ENCODE results near the gene ATXN1. TPM values are rescaled to one million over a fixed set of nuclear protein-coding genes. Genes with fewer than 3 reads are reported as not detected.
A peak's percentile ranks its signal among the peaks of the same experiment; 100 is the strongest.

Gene ATXN1
- total RNA-seq, 1 donor from 2014 or later: 6.1 TPM

DNA sequence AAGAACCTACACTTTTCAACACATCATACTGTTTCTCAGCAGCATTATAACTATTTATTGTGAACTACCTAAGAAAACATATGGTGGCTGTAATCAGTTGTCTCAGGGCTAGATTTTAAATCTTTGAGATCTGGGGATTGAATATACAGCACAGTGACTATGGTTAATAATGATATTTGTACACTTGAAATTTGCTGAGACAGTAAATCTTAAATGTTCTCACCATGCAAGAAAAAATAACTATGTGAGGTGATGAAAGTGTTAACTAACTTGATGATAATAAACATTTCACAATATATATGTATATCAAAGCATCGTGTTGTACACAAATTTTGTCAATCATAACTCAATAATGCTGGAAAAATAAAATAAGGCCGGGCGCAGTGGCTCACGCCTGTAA lies 113.8 kb downstream of the ATXN1 start:
- DNase-seq (ENCODE audit: low read depth): no peak
- TF ChIP-seq, protein P1, sequence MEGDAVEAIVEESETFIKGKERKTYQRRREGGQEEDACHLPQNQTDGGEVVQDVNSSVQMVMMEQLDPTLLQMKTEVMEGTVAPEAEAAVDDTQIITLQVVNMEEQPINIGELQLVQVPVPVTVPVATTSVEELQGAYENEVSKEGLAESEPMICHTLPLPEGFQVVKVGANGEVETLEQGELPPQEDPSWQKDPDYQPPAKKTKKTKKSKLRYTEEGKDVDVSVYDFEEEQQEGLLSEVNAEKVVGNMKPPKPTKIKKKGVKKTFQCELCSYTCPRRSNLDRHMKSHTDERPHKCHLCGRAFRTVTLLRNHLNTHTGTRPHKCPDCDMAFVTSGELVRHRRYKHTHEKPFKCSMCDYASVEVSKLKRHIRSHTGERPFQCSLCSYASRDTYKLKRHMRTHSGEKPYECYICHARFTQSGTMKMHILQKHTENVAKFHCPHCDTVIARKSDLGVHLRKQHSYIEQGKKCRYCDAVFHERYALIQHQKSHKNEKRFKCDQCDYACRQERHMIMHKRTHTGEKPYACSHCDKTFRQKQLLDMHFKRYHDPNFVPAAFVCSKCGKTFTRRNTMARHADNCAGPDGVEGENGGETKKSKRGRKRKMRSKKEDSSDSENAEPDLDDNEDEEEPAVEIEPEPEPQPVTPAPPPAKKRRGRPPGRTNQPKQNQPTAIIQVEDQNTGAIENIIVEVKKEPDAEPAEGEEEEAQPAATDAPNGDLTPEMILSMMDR (conservative IDR thresholded peaks at IDR 0.05; ENCODE audit: low read depth, low read length): no peak

DNA sequence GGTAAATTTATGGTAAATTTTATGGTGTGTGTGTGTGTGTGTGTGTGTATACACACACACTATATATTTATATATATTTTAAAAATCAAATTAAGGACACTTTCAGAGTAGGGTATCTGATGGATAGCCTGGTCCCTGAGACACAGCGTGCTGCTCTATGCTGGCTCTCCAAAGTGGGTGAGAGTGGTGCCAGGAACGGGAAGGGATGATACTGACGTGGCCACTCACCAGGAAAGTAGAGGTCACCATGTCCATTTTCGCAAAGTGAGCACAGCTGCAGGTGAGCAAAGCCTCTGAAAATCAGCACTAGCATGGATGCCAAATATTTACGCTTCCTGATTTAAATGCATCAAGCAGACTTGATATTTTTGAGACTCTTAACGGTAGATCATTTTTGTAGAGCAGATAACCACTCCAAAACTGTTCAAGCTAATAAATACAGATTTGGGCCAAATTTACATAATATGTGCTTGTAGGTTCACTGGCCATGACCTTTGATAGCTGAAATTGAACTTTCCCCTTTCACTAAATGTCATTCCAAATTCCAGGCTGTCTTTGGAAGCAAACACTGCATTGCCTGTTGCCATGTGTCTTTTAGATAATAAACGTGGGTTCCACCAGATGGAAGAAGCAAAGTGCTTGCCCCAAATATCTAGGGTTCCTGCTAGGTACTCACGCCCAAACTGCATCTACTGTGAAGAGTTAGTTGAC lies 116.6 kb downstream of the ATXN1 start:
- TF ChIP-seq, protein P1 (conservative IDR thresholded peaks at IDR 0.05; ENCODE audit: low read depth, low read length): no peak
- no peak for DNase-seq (ENCODE audit: low read depth)
- H3K4me3 ChIP-seq (ENCODE audit: low read depth, low read length): no peak overlapping the region

More for the DNA sequence above, 113.8 kb downstream of the ATXN1 start:
- H3K4me3 ChIP-seq (ENCODE audit: low read depth, low read length): no peak overlapping the region

DNA sequence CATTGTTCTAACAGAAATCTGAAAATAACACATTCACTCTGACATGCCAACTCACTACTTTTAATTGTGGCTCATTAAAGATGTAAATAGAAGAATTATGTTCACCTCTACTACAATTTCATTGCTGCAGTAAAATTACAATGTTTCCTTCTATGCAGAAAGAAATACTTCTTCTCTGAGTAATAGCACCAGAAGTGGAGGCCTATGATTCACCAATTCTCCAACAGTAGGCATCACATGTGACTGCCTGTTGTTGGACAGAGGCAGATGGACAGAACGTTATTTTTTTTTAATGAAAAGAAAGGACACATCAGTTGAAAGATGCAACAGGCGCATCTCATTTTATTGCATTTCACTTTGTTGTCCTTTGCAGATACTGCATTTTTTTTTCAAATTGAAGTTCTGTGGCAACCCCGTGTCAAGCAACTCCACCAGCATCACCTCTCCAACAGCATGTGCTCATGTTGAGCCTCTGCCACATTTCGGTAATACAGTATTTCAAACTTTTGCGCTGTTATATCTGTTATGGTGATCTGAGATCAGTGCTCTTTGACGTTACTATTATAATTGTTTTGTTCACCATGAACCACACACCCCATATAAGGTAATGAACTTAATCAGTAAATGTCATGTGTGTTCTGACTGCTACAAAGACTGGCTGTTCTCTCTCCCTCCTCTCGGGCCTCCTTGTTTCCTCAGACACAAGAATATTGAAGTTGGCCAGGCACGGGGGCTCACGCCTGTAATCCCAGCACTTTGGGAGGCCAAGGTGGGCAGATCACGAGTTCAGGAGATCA lies 121.4 kb downstream of the ATXN1 start:
- peak; percentile 71 for DNase-seq (ENCODE audit: low read depth)
- TF ChIP-seq, protein P1 (conservative IDR thresholded peaks at IDR 0.05; ENCODE audit: low read depth, low read length): no peak
- no peak overlapping the region for H3K4me3 ChIP-seq (ENCODE audit: low read depth, low read length)

DNA sequence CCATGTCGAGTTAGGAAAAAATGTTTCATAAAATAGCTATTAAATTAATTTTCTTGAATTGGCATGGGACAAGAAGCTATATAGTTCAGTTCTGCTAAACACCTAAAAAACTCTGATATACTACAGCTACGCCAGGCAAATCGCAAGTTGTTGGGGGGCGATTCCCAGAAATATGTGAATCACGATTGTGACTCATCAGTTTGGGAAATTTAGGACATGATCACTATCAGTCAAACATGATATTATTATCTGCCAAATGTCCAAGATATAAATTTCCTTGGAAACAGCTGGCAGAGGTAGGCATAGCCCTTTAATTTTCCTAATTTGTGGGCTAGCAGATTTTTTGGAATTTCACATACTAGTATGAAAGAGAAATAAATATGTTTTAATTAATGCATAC lies 123.6 kb downstream of the ATXN1 start:
- TF ChIP-seq, protein P1 (conservative IDR thresholded peaks at IDR 0.05; ENCODE audit: low read depth, low read length): no peak
- no peak for DNase-seq (ENCODE audit: low read depth)
- H3K4me3 ChIP-seq (ENCODE audit: low read depth, low read length): no peak overlapping the region

DNA sequence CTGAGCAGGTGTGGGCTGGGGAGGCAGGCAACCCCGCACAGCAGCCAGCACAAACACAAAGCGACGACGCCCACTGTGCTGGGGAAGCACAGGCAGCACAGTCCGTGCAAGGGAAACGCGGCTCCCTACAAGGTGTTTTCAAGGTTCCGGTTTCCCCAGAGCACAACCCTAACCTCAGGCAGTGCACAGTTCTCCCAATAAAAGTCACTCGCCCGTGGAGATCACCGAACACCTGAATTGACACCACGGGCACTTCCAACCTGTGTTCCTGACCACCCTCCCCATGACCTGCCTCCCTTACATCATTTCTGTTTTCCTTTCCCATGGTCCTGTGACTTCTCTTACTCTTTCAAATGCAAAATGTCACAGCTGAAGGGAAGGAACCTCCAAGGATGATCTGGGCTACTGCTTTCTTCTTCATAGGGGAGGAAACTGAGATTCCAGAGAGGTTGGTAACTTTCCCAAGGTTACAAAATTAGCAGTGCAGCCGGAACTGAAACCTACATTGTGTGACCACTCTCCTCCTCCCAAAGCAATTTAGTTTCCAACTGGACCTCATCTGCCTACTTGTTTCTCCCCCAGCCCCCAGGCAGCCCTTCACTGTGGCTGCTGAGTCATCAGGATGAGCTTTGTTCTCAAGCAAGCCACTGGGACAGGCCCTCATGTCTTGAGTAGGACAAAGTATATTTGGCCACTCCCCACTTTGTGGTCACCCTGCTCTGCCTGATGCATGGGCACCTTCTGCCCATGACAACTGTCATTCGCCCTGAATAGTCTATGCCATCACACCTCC lies 125.3 kb downstream of the ATXN1 start:
- H3K4me3 ChIP-seq (ENCODE audit: low read depth, low read length): peak overlapping the region; percentile 10
- peak; percentile 98 for DNase-seq (ENCODE audit: low read depth)

DNA sequence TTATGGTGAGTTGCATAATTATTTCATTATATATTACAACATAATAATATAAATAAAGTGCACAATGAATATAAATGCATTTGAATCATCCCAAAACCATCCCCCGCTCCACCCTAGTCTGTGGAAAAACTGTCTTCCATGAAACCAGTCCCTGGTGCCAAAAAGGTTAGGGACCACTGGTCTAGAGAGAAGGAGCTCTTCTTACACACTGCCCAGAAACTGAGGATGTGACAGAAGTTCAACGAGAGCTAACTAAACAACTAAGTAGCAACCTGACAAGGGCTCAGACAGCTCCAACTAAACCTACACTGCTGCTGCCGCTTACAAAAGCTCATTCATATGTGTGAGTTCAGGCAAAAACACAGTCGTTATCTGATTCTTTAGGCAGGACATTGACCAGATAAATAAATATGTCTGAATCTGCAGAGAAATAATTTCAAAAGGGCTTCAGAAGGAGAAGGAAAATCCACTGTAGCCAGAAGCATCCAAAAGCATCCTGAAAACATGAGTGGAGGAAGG lies 125.9 kb downstream of the ATXN1 start:
- H3K4me3 ChIP-seq (ENCODE audit: low read depth, low read length): peak overlapping the region; percentile 10
- no peak for DNase-seq (ENCODE audit: low read depth)
- TF ChIP-seq, protein P1 (conservative IDR thresholded peaks at IDR 0.05; ENCODE audit: low read depth, low read length): no peak

More for the DNA sequence above, 125.3 kb downstream of the ATXN1 start:
- TF ChIP-seq, protein P1 (conservative IDR thresholded peaks at IDR 0.05; ENCODE audit: low read depth, low read length): no peak

Measured in epithelial cell of proximal tubule (primary cell).